H1 (cell line): ENCODE results near the gene SRRM4.

Experiments used
- CBX8 ChIP-seq: fragments of 300-800, 300-1000 bp; sonication (generic); IDR thresholded peaks from 2 replicates; pipeline ENCODE4 v1.7.1; 2016; ENCODE audit warnings: low read depth, low read length, borderline replicate concordance
- CEBPB ChIP-seq: IDR thresholded peaks from 2 replicates; pipeline ENCODE4 v1.6.1; 2012; ENCODE audit warnings: low read depth, low read length
- EGR1 ChIP-seq: IDR thresholded peaks from 2 replicates; pipeline ENCODE4 v1.6.1; 2011; ENCODE audit warnings: low read depth, low read length, borderline replicate concordance
- EP300 ChIP-seq, 2 experiments: IDR thresholded peaks; 1 replicate in 1 of 2; 2 replicates in 1 of 2; pipeline ENCODE4 v1.6.1; 2011 to 2012; ENCODE audit warnings: low read depth in 2 of 2, low read length in 2 of 2, mild to moderate bottlenecking in 2 of 2, borderline replicate concordance in 1 of 2, inconsistent platforms in 1 of 2, moderate library complexity in 1 of 2
- POLR2A ChIP-seq, 2 experiments: IDR thresholded peaks; 1 replicate in 1 of 2; 2 replicates in 1 of 2; pipeline ENCODE4 v1.6.1; 2011; ENCODE audit warnings: low read depth in 2 of 2, low read length in 2 of 2, mild to moderate bottlenecking in 2 of 2; ENCODE audit errors: control extremely low read depth in 1 of 2
- POLR2AphosphoS5 ChIP-seq: IDR thresholded peaks from 2 replicates; pipeline ENCODE4 v1.6.1; 2011; ENCODE audit warnings: low read depth, low read length
- RXRA ChIP-seq: IDR thresholded peaks from 2 replicates; pipeline ENCODE4 v1.6.1; 2011; ENCODE audit warnings: low read depth, mild to moderate bottlenecking, low read length, moderate library complexity; ENCODE audit not compliant: insufficient read depth
- SUZ12 ChIP-seq: fragments of 200-600 bp; sonication (generic); IDR thresholded peaks from 2 replicates; pipeline ENCODE4 v1.6.1; 2012; ENCODE audit warnings: mild to moderate bottlenecking, inconsistent platforms, low read length, moderate library complexity, mixed read lengths
- TAF1 ChIP-seq: IDR thresholded peaks from 2 replicates; pipeline ENCODE4 v1.6.1; 2011; ENCODE audit warnings: mild to moderate bottlenecking, low read depth, low read length
- TBP ChIP-seq: IDR thresholded peaks from 2 replicates; pipeline ENCODE4 v1.6.1; 2011; ENCODE audit warnings: low read depth, low read length, improper control_type of control experiment
- TCF12 ChIP-seq: IDR thresholded peaks from 2 replicates; pipeline ENCODE4 v1.6.1; 2011; ENCODE audit warnings: low read depth, mild to moderate bottlenecking, low read length
- YY1 ChIP-seq: IDR thresholded peaks from 2 replicates; pipeline ENCODE4 v1.6.1; 2011; ENCODE audit warnings: low read depth, mild to moderate bottlenecking, low read length
- TF ChIP-seq, protein P1 (sequence below): fragments of 300-600 bp; sonication (generic); IDR thresholded peaks from 2 replicates; pipeline ENCODE4 v1.7.1; 2012; ENCODE audit warnings: low read length, moderate library complexity, mild to moderate bottlenecking, inconsistent platforms; ENCODE audit not compliant: insufficient replicate concordance
- TF ChIP-seq, protein P2 (sequence below), 3 experiments: IDR thresholded peaks; 1 replicate in 2 of 3; 2 replicates in 1 of 3; pipeline versions ENCODE4 v1.5.1 to v1.6.1; 2011; ENCODE audit warnings: low read length in 3 of 3, mild to moderate bottlenecking in 3 of 3, inconsistent platforms in 2 of 3, low read depth in 1 of 3, moderate library complexity in 1 of 3; ENCODE audit not compliant: insufficient read depth in 1 of 3; ENCODE audit errors: control extremely low read depth in 1 of 3

- TF ChIP-seq POLR2A (IDR thresholded peaks at IDR 0.05; ENCODE audit: control extremely low read depth in 1 of 2, low read depth in 2 of 2, low read length in 2 of 2) = no peak
- TF ChIP-seq CBX8 = no peak
- TF ChIP-seq, protein P1, sequence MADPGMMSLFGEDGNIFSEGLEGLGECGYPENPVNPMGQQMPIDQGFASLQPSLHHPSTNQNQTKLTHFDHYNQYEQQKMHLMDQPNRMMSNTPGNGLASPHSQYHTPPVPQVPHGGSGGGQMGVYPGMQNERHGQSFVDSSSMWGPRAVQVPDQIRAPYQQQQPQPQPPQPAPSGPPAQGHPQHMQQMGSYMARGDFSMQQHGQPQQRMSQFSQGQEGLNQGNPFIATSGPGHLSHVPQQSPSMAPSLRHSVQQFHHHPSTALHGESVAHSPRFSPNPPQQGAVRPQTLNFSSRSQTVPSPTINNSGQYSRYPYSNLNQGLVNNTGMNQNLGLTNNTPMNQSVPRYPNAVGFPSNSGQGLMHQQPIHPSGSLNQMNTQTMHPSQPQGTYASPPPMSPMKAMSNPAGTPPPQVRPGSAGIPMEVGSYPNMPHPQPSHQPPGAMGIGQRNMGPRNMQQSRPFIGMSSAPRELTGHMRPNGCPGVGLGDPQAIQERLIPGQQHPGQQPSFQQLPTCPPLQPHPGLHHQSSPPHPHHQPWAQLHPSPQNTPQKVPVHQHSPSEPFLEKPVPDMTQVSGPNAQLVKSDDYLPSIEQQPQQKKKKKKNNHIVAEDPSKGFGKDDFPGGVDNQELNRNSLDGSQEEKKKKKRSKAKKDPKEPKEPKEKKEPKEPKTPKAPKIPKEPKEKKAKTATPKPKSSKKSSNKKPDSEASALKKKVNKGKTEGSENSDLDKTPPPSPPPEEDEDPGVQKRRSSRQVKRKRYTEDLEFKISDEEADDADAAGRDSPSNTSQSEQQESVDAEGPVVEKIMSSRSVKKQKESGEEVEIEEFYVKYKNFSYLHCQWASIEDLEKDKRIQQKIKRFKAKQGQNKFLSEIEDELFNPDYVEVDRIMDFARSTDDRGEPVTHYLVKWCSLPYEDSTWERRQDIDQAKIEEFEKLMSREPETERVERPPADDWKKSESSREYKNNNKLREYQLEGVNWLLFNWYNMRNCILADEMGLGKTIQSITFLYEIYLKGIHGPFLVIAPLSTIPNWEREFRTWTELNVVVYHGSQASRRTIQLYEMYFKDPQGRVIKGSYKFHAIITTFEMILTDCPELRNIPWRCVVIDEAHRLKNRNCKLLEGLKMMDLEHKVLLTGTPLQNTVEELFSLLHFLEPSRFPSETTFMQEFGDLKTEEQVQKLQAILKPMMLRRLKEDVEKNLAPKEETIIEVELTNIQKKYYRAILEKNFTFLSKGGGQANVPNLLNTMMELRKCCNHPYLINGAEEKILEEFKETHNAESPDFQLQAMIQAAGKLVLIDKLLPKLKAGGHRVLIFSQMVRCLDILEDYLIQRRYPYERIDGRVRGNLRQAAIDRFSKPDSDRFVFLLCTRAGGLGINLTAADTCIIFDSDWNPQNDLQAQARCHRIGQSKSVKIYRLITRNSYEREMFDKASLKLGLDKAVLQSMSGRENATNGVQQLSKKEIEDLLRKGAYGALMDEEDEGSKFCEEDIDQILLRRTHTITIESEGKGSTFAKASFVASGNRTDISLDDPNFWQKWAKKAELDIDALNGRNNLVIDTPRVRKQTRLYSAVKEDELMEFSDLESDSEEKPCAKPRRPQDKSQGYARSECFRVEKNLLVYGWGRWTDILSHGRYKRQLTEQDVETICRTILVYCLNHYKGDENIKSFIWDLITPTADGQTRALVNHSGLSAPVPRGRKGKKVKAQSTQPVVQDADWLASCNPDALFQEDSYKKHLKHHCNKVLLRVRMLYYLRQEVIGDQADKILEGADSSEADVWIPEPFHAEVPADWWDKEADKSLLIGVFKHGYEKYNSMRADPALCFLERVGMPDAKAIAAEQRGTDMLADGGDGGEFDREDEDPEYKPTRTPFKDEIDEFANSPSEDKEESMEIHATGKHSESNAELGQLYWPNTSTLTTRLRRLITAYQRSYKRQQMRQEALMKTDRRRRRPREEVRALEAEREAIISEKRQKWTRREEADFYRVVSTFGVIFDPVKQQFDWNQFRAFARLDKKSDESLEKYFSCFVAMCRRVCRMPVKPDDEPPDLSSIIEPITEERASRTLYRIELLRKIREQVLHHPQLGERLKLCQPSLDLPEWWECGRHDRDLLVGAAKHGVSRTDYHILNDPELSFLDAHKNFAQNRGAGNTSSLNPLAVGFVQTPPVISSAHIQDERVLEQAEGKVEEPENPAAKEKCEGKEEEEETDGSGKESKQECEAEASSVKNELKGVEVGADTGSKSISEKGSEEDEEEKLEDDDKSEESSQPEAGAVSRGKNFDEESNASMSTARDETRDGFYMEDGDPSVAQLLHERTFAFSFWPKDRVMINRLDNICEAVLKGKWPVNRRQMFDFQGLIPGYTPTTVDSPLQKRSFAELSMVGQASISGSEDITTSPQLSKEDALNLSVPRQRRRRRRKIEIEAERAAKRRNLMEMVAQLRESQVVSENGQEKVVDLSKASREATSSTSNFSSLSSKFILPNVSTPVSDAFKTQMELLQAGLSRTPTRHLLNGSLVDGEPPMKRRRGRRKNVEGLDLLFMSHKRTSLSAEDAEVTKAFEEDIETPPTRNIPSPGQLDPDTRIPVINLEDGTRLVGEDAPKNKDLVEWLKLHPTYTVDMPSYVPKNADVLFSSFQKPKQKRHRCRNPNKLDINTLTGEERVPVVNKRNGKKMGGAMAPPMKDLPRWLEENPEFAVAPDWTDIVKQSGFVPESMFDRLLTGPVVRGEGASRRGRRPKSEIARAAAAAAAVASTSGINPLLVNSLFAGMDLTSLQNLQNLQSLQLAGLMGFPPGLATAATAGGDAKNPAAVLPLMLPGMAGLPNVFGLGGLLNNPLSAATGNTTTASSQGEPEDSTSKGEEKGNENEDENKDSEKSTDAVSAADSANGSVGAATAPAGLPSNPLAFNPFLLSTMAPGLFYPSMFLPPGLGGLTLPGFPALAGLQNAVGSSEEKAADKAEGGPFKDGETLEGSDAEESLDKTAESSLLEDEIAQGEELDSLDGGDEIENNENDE = no peak
- no peak for TF ChIP-seq TAF1
- no peak for TF ChIP-seq TCF12
- TF ChIP-seq, protein P2, sequence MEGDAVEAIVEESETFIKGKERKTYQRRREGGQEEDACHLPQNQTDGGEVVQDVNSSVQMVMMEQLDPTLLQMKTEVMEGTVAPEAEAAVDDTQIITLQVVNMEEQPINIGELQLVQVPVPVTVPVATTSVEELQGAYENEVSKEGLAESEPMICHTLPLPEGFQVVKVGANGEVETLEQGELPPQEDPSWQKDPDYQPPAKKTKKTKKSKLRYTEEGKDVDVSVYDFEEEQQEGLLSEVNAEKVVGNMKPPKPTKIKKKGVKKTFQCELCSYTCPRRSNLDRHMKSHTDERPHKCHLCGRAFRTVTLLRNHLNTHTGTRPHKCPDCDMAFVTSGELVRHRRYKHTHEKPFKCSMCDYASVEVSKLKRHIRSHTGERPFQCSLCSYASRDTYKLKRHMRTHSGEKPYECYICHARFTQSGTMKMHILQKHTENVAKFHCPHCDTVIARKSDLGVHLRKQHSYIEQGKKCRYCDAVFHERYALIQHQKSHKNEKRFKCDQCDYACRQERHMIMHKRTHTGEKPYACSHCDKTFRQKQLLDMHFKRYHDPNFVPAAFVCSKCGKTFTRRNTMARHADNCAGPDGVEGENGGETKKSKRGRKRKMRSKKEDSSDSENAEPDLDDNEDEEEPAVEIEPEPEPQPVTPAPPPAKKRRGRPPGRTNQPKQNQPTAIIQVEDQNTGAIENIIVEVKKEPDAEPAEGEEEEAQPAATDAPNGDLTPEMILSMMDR (IDR thresholded peaks at IDR 0.05; ENCODE audit: control extremely low read depth in 1 of 3, insufficient read depth in 1 of 3, low read depth in 1 of 3, low read length in 3 of 3) = no peak
- no peak for TF ChIP-seq POLR2AphosphoS5
- no peak for TF ChIP-seq YY1
- no peak for TF ChIP-seq CEBPB
- TF ChIP-seq RXRA = no peak
- no peak for TF ChIP-seq SUZ12
- TF ChIP-seq EGR1 = no peak
- TF ChIP-seq TBP = no peak
- no peak for TF ChIP-seq EP300 (IDR thresholded peaks at IDR 0.05; ENCODE audit: borderline replicate concordance in 1 of 2, low read depth in 2 of 2, low read length in 2 of 2)
These were observed 158.1 kb downstream of the SRRM4 start for GRCh38 chr12:119139448-119139847.
